ENCODE results near the gene HTR2C. TPM values are rescaled to one million over a fixed set of nuclear protein-coding genes. Genes with fewer than 3 reads are reported as not detected.

Gene HTR2C
- total and polyA plus RNA-seq, 2 of the 13 experiments (the other 11 are each of a cell fraction or from before 2014, with no cell fraction given): 0.01 TPM; not detected in 1

DNA sequence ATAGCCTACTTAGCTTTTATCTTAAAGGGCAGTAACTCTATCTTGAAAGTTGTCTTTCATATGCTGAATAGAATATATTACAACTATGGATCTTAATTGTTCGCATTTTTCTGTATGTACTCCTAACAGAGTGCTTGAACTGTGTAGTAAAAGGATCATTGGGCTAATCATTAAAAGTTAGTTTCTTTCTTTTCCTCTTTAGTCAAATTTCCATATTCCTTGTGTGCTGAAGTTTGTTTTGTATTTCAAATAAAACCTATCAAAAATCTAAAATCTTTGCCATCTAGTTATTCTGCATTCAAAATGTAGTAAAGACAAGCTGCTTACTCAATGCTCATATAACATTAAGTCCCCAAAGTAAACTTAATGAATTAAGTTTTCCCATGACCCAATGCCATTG, 182.7 kb downstream of the HTR2C start:
- H4K20me1 ChIP-seq (ENCODE audit: insufficient read depth, low read length): no peaks in the 10 kb centered on the region
- ChIA-PET CTCF (ENCODE audit: low intra/inter-chr PET ratio, low total read pairs) (no interaction called here), POLR2A (no interaction called here)
- DNase-seq (ENCODE audit: low spot score): no peak
- H3K9ac ChIP-seq (ENCODE audit: insufficient read depth, low read depth, low read length): no peak overlapping the region
- no peak overlapping the region for H2AFZ ChIP-seq (ENCODE audit: low read length)
- in situ Hi-C loops (cut with HindIII; ENCODE audit: extremely low pct_ligation_motif_present, low pct_unique_long_range_greater_than_20kb) (no loop called here), intact Hi-C loops (cut with micrococcal nuclease; ENCODE audit: unreplicated experiment) (no loop called here)
- H3K27ac ChIP-seq (ENCODE audit: extremely low read length, insufficient read depth, low read length): no peak overlapping the region
- H3K4me2 ChIP-seq (ENCODE audit: low read depth, low read length): no peak overlapping the region
- no peak overlapping the region for H3K4me3 ChIP-seq (replicated peaks in 1 of 3; ENCODE audit: insufficient read depth in 1 of 3, low read depth in 2 of 3, low read length in 3 of 3)
- no TSS peak for BruUV-seq (replicated peaks)
- no peaks in the 10 kb centered on the region for H3K4me1 ChIP-seq (ENCODE audit: insufficient read depth, low read length)
- no peaks in the 10 kb centered on the region for H3K27me3 ChIP-seq (ENCODE audit: control insufficient read depth in 1 of 2, insufficient read depth in 2 of 2, low read length in 2 of 2)
- no peak for ATAC-seq
- H3K9me3 ChIP-seq (ENCODE audit: low read length): no peaks in the 10 kb centered on the region
- no peak for FAIRE-seq
- 0% methylated on average over 1 of the region's 1 CpG for WGBS (ENCODE audit: low lambda C conversion rate)
- TF ChIP-seq, protein P1, sequence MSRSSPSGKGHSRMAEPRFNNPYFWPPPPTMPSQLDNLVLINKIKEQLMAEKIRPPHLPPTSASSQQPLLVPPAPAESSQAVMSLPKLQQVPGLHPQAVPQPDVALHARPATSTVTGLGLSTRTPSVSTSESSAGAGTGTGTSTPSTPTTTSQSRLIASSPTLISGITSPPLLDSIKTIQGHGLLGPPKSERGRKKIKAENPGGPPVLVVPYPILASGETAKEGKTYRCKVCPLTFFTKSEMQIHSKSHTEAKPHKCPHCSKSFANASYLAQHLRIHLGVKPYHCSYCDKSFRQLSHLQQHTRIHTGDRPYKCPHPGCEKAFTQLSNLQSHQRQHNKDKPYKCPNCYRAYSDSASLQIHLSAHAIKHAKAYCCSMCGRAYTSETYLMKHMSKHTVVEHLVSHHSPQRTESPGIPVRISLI (CRISPR knock-in tag; IDR thresholded peaks at IDR 0.05; ENCODE audit: borderline replicate concordance): no peak
- TF ChIP-seq ZNF20 (CRISPR knock-in tag; IDR thresholded peaks at IDR 0.05) (no peak), PHF20 (CRISPR knock-in tag; IDR thresholded peaks at IDR 0.05) (no peak), ZNF790 (CRISPR knock-in tag; IDR thresholded peaks at IDR 0.05; ENCODE audit: borderline replicate concordance) (no peak), GLI4 (CRISPR knock-in tag; IDR thresholded peaks at IDR 0.05; ENCODE audit: borderline replicate concordance) (no peak), THAP11 (CRISPR knock-in tag; IDR thresholded peaks at IDR 0.05) (no peak), ISL2 (CRISPR knock-in tag; IDR thresholded peaks at IDR 0.05) (no peak), NR2F6 (IDR thresholded peaks at IDR 0.05) (no peak), NR2F6 (CRISPR knock-in tag; IDR thresholded peaks at IDR 0.05) (no peak), ZNF589 (CRISPR knock-in tag; conservative IDR thresholded peaks at IDR 0.05) (no peak), ZNF263 (CRISPR knock-in tag; IDR thresholded peaks at IDR 0.05) (no peak), ZNF747 (CRISPR knock-in tag; IDR thresholded peaks at IDR 0.05; ENCODE audit: borderline replicate concordance) (no peak), CHD2 (IDR thresholded peaks at IDR 0.05; ENCODE audit: low read depth, low read length) (no peak), POLR2G (IDR thresholded peaks at IDR 0.05; ENCODE audit: low read depth, low read length) (no peak)
- TF ChIP-seq, protein P2, sequence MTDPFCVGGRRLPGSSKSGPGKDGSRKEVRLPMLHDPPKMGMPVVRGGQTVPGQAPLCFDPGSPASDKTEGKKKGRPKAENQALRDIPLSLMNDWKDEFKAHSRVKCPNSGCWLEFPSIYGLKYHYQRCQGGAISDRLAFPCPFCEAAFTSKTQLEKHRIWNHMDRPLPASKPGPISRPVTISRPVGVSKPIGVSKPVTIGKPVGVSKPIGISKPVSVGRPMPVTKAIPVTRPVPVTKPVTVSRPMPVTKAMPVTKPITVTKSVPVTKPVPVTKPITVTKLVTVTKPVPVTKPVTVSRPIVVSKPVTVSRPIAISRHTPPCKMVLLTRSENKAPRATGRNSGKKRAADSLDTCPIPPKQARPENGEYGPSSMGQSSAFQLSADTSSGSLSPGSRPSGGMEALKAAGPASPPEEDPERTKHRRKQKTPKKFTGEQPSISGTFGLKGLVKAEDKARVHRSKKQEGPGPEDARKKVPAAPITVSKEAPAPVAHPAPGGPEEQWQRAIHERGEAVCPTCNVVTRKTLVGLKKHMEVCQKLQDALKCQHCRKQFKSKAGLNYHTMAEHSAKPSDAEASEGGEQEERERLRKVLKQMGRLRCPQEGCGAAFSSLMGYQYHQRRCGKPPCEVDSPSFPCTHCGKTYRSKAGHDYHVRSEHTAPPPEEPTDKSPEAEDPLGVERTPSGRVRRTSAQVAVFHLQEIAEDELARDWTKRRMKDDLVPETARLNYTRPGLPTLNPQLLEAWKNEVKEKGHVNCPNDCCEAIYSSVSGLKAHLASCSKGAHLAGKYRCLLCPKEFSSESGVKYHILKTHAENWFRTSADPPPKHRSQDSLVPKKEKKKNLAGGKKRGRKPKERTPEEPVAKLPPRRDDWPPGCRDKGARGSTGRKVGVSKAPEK (CRISPR knock-in tag; IDR thresholded peaks at IDR 0.05; ENCODE audit: borderline replicate concordance): no peak
- H3K79me2 ChIP-seq (ENCODE audit: insufficient read depth, low read length): no peaks in the 10 kb centered on the region
- no peaks in the 10 kb centered on the region for H3K36me3 ChIP-seq (replicated peaks in 1 of 2; ENCODE audit: control insufficient read depth in 1 of 2, insufficient read depth in 2 of 2, low read length in 2 of 2)

Data from HepG2 (cell line).